Gastroesophageal sphincter (tissue), 3 donors: ENCODE measurements around the gene FAM180A.

Source experiments
- EP300 ChIP-seq: sonication (generic); formaldehyde crosslinking; IDR thresholded peaks from one replicate; pipeline ENCODE4 v1.6.1; 2017; ENCODE audit warnings: antibody characterized with exemption, mild to moderate bottlenecking
- POLR2A ChIP-seq, 2 donors: fragments of 450-650 bp; IDR thresholded peaks; one replicate each; pipeline ENCODE4 v1.6.1; 2017; ENCODE audit warnings: antibody characterized with exemption in 2 of 2, mild to moderate bottlenecking in 2 of 2, moderate library complexity in 1 of 2
- POLR2AphosphoS5 ChIP-seq: sonication (generic); formaldehyde crosslinking; IDR thresholded peaks from one replicate; pipeline ENCODE4 v1.6.1; 2017; ENCODE audit warnings: antibody characterized with exemption
- TF ChIP-seq, protein P1 (sequence below), 4 experiments: fragments of 200-600 bp in 2 of 4; fragments of 450-650 bp in 2 of 4; sonication (generic) in 1 of 4; IDR thresholded peaks; one replicate each; pipeline ENCODE4 v1.5.1; 2017 to 2019; ENCODE audit warnings: antibody characterized with exemption in 4 of 4, mild to moderate bottlenecking in 2 of 4, moderate library complexity in 2 of 4

DNA sequence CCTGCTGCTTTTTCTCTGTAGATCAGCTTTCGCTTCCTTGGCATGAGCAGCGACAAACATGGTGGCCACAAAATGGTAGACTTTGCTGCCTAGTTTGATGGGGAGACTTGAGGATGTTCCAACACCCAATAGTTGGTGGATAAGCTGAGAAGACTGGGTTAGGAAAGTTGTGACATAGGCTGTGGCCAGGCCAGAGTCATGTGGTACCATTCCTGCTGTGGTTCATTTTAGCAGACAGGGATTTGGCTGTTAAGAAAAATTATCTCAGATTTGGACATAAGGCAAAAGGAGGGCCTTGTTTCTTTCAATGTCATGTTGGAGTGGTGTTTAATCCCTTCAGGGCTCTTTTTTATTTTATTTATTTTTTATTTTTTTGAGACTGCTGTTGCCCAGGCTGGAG lies 26.6 kb upstream of the FAM180A start:
- peak; percentile 7 for TF ChIP-seq POLR2AphosphoS5
- TF ChIP-seq, protein P1, sequence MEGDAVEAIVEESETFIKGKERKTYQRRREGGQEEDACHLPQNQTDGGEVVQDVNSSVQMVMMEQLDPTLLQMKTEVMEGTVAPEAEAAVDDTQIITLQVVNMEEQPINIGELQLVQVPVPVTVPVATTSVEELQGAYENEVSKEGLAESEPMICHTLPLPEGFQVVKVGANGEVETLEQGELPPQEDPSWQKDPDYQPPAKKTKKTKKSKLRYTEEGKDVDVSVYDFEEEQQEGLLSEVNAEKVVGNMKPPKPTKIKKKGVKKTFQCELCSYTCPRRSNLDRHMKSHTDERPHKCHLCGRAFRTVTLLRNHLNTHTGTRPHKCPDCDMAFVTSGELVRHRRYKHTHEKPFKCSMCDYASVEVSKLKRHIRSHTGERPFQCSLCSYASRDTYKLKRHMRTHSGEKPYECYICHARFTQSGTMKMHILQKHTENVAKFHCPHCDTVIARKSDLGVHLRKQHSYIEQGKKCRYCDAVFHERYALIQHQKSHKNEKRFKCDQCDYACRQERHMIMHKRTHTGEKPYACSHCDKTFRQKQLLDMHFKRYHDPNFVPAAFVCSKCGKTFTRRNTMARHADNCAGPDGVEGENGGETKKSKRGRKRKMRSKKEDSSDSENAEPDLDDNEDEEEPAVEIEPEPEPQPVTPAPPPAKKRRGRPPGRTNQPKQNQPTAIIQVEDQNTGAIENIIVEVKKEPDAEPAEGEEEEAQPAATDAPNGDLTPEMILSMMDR (IDR thresholded peaks at IDR 0.05), result no peak
- no peak for TF ChIP-seq EP300
- no peak for TF ChIP-seq POLR2A (IDR thresholded peaks at IDR 0.05)
